ENCODE data around the gene PGBD5. TPM values are rescaled to one million over a fixed set of nuclear protein-coding genes. Genes with fewer than 3 reads are reported as not detected.

PGBD5 gene
- total RNA-seq, 1 experiment from 2014 or later, result 37.8 TPM

DNA sequence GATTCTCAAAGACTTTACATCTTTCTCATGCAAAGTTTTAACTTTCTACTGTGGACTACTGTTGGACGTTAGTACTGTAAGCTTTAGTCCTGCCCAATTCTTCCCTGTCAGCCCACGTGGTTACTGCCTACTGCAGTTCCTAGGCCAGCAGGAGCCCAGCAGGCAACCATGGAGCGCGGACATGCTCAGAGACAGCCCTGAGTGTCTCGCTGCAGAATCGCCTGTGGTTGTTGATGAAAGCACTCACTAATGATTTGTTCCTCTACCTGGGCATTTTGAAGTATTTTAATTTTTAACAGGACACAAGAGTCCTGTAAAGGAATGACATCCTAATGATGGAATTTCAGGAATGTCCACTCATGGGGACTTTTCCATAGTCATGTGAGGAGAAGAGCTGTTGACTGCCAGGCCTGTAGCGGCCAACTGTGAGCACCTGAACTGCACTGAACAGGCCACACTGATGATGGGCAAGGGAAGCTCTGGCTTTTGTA, 44.1 kb downstream of the PGBD5 start:
- peak overlapping the region; percentile 91 for H3K27ac Mint-ChIP-seq (ENCODE audit: unreplicated experiment)

DNA sequence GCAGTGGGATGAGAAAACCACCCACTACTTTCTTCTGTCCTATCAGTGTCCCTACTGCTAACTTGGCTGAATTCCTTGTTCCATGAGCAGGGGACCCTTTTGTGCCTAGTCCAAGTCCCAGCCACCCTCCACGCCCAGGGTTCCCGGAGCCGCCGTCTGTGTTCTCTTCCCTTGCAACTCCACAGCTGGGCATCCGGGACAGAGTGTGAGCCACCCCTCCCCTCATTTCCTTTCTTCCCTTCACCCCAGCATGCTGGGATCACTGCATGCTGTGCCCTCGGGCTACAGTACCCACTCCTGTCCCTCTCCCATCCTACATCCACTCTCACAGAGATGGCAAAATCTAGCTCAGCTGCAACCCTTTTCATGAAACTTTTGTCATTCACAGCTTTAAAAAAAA, 44.5 kb downstream of the PGBD5 start:
- Mint-ChIP-seq H3K27me3 (ENCODE audit: unreplicated experiment) (no peaks in the 10 kb centered on the region), H3K4me1 (ENCODE audit: low read depth, unreplicated experiment) (peaks cover 39% of the 10 kb centered on the region), H3K4me3 (ENCODE audit: low read depth, unreplicated experiment) (peak overlapping the region; percentile 51), H3K27ac (ENCODE audit: unreplicated experiment) (peak overlapping the region; percentile 91), H3K36me3 (ENCODE audit: insufficient read depth, unreplicated experiment) (peaks cover 20% of the 10 kb centered on the region), H3K9me3 (ENCODE audit: low read depth, unreplicated experiment) (peaks cover 7% of the 10 kb centered on the region)
- no TSS peak for BruUV-seq (replicated peaks)
- no peak for DNase-seq
- intact Hi-C loops (cut with micrococcal nuclease; ENCODE audit: unreplicated experiment), result no loop called here
- CTCF ChIA-PET, result interaction anchor here (1.1 kb wide), 1 partner anchor 45 kb away, joined by 3 read pairs; the partner anchor contains the start of gene PGBD5
- TF ChIP-seq, protein P1, sequence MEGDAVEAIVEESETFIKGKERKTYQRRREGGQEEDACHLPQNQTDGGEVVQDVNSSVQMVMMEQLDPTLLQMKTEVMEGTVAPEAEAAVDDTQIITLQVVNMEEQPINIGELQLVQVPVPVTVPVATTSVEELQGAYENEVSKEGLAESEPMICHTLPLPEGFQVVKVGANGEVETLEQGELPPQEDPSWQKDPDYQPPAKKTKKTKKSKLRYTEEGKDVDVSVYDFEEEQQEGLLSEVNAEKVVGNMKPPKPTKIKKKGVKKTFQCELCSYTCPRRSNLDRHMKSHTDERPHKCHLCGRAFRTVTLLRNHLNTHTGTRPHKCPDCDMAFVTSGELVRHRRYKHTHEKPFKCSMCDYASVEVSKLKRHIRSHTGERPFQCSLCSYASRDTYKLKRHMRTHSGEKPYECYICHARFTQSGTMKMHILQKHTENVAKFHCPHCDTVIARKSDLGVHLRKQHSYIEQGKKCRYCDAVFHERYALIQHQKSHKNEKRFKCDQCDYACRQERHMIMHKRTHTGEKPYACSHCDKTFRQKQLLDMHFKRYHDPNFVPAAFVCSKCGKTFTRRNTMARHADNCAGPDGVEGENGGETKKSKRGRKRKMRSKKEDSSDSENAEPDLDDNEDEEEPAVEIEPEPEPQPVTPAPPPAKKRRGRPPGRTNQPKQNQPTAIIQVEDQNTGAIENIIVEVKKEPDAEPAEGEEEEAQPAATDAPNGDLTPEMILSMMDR (IDR thresholded peaks at IDR 0.05; ENCODE audit: unreplicated experiment), result no peak

More for the DNA sequence above, 44.1 kb downstream of the PGBD5 start:
- peak; percentile 55 for DNase-seq
- H3K9me3 Mint-ChIP-seq (ENCODE audit: low read depth, unreplicated experiment), result peaks cover 7% of the 10 kb centered on the region
- TF ChIP-seq, protein P1 (IDR thresholded peaks at IDR 0.05; ENCODE audit: unreplicated experiment), result no peak
- intact Hi-C loops (cut with micrococcal nuclease; ENCODE audit: unreplicated experiment), result no loop called here
- CTCF ChIA-PET, result interaction anchor here (0.8 to 1.3 kb wide), 6 partner anchors 10 to 186 kb away, joined by 3 to 9 read pairs (median 5); partner anchors contain the start of gene PGBD5
- no TSS peak for BruUV-seq (replicated peaks)
- H3K27me3 Mint-ChIP-seq (ENCODE audit: unreplicated experiment), result no peaks in the 10 kb centered on the region
- H3K4me3 Mint-ChIP-seq (ENCODE audit: low read depth, unreplicated experiment), result peak overlapping the region; percentile 51
- peaks cover 39% of the 10 kb centered on the region for H3K4me1 Mint-ChIP-seq (ENCODE audit: low read depth, unreplicated experiment)
- H3K36me3 Mint-ChIP-seq (ENCODE audit: insufficient read depth, unreplicated experiment), result peaks cover 20% of the 10 kb centered on the region

DNA sequence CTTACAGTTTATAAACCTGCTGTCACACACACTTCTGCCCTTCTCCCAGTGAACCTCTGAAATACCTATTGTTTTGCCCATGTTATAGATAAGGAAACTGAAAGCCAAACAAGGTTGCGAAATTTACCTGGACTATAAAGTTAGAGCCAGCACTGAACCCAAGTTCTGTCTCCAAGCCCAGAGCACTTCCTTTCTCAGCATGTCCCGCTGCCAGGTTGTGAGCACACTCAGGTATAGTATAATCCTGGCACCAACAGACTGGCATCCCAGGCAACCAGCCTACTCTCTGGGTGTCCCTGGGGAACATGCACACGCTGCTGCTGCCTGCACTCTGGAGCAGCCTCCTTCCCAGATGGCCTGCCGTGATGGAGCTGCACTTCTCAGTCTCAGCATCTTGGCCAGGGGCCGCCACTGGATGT, 45.1 kb downstream of the PGBD5 start:
- CTCF ChIA-PET, result no interaction called here
- H3K27me3 Mint-ChIP-seq (ENCODE audit: unreplicated experiment), result no peaks in the 10 kb centered on the region
- TF ChIP-seq, protein P1 (IDR thresholded peaks at IDR 0.05; ENCODE audit: unreplicated experiment), result no peak
- H3K9me3 Mint-ChIP-seq (ENCODE audit: low read depth, unreplicated experiment), result peaks cover 7% of the 10 kb centered on the region
- BruUV-seq (replicated peaks), result no TSS peak
- peak overlapping the region; percentile 91 for H3K27ac Mint-ChIP-seq (ENCODE audit: unreplicated experiment)
- intact Hi-C loops (cut with micrococcal nuclease; ENCODE audit: unreplicated experiment), result no loop called here
- H3K4me3 Mint-ChIP-seq (ENCODE audit: low read depth, unreplicated experiment), result no peak overlapping the region
- peaks cover 19% of the 10 kb centered on the region for H3K36me3 Mint-ChIP-seq (ENCODE audit: insufficient read depth, unreplicated experiment)
- peaks cover 39% of the 10 kb centered on the region for H3K4me1 Mint-ChIP-seq (ENCODE audit: low read depth, unreplicated experiment)
- DNase-seq, result peak; percentile 13

DNA sequence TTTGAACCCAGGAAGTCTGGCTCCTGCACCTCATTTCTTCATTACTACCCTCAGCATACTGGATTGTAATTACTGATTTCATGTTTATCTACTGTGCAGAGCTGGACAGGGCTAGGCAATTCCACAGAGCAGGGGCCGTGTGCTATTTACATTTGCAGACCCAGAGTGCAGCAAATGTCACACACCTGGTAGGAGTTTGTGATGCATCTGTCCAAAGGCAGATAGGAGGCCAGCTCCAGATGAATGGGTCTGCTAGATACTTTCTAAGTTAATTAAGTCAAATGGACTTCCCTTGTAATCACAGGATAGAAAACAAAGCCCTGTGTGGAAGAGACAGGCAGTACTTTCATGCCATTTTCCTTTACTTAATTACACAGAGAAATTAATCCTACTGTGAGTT, 46.2 kb downstream of the PGBD5 start:
- CTCF ChIA-PET, result no interaction called here
- Mint-ChIP-seq H3K36me3 (ENCODE audit: insufficient read depth, unreplicated experiment) (peaks cover 14% of the 10 kb centered on the region), H3K27me3 (ENCODE audit: unreplicated experiment) (no peaks in the 10 kb centered on the region), H3K27ac (ENCODE audit: unreplicated experiment) (no peak overlapping the region), H3K4me1 (ENCODE audit: low read depth, unreplicated experiment) (peaks cover 39% of the 10 kb centered on the region), H3K4me3 (ENCODE audit: low read depth, unreplicated experiment) (no peak overlapping the region), H3K9me3 (ENCODE audit: low read depth, unreplicated experiment) (peaks cover 7% of the 10 kb centered on the region)
- no TSS peak for BruUV-seq (replicated peaks)
- intact Hi-C loops (cut with micrococcal nuclease; ENCODE audit: unreplicated experiment), result no loop called here
- TF ChIP-seq, protein P1 (IDR thresholded peaks at IDR 0.05; ENCODE audit: unreplicated experiment), result no peak
- DNase-seq, result no peak
